Calu3 (cell line): Measurements from ENCODE around the gene EDDM13. TPM values are rescaled to one million over a fixed set of nuclear protein-coding genes. Genes with fewer than 3 reads are reported as not detected.

Experiments
- BruUV-seq: library from RNA; stranded (reverse); fragments of 400-500 nt; replicated peaks from 2 replicates; lab custom pipeline; 2021; lab: Mats Ljungman, UMichigan
- CTCF ChIA-PET: fragments of 300-600 bp; sonication (Branson Sonifier 250); formaldehyde crosslinking; loops from one replicate; lab custom pipeline; 2022; ENCODE audit warnings: antibody characterized with exemption; lab: Charles Lee
- DNase-seq: peaks from one replicate; pipeline ENCODE4 v3.0.0; 2022
- H3K27ac Mint-ChIP-seq: one replicate; pipeline ENCODE4 v1.8.0; 2022; ENCODE audit warnings: mixed read lengths; ENCODE audit not compliant: unreplicated experiment
- H3K27me3 Mint-ChIP-seq: one replicate; pipeline ENCODE4 v1.8.0; 2022; ENCODE audit warnings: mixed read lengths; ENCODE audit not compliant: unreplicated experiment
- H3K36me3 Mint-ChIP-seq: one replicate; pipeline ENCODE4 v1.8.0; 2022; ENCODE audit warnings: mild to moderate bottlenecking, moderate library complexity, mixed read lengths; ENCODE audit not compliant: insufficient read depth, unreplicated experiment
- H3K4me1 Mint-ChIP-seq: one replicate; pipeline ENCODE4 v1.8.0; 2022; ENCODE audit warnings: mild to moderate bottlenecking, low read depth, mixed read lengths; ENCODE audit not compliant: unreplicated experiment
- H3K4me3 Mint-ChIP-seq: one replicate; pipeline ENCODE4 v1.8.0; 2022; ENCODE audit warnings: mild to moderate bottlenecking, low read depth, moderate library complexity, mixed read lengths; ENCODE audit not compliant: unreplicated experiment
- H3K9me3 Mint-ChIP-seq: one replicate; pipeline ENCODE4 v1.8.0; 2022; ENCODE audit warnings: low read depth, mixed read lengths; ENCODE audit not compliant: unreplicated experiment
- intact Hi-C: fragments of 100-400 bp; cut with micrococcal nuclease; formaldehyde crosslinking; loops from one replicate; pipeline ENCODE4 v1.10.0; 2022; ENCODE audit not compliant: unreplicated experiment
- total RNA-seq: library from RNA; stranded (reverse); gene quantifications from 2 replicates; pipeline ENCODE4 v1.2.3, GENCODE V29; 2022
- TF ChIP-seq, protein P1 (sequence below): fragments of 200-600 bp; IDR thresholded peaks from one replicate; pipeline ENCODE4 v1.8.0; 2022; ENCODE audit warnings: antibody characterized with exemption; ENCODE audit not compliant: unreplicated experiment

The EDDM13 gene
- total RNA-seq, 1 experiment from 2014 or later = not detected

- no TSS peak for BruUV-seq
- Mint-ChIP-seq H3K36me3 (peaks cover 52% of the 10 kb centered on the region), H3K4me1 (peaks cover 14% of the 10 kb centered on the region), H3K9me3 (no peaks in the 10 kb centered on the region), H3K4me3 (peak within 1 kb of the TSS; percentile 95), H3K27ac (peak within 1 kb of the TSS; percentile 99), H3K27me3 (no peaks in the 10 kb centered on the region)
- CTCF ChIA-PET = interaction anchor here (0.6 to 1.6 kb wide), 12 partner anchors 19 to 941 kb away, joined by 3 to 13 read pairs (median 3); no protein-coding TSS in a partner anchor
- DNase-seq = peak; percentile 96
- TF ChIP-seq, protein P1, sequence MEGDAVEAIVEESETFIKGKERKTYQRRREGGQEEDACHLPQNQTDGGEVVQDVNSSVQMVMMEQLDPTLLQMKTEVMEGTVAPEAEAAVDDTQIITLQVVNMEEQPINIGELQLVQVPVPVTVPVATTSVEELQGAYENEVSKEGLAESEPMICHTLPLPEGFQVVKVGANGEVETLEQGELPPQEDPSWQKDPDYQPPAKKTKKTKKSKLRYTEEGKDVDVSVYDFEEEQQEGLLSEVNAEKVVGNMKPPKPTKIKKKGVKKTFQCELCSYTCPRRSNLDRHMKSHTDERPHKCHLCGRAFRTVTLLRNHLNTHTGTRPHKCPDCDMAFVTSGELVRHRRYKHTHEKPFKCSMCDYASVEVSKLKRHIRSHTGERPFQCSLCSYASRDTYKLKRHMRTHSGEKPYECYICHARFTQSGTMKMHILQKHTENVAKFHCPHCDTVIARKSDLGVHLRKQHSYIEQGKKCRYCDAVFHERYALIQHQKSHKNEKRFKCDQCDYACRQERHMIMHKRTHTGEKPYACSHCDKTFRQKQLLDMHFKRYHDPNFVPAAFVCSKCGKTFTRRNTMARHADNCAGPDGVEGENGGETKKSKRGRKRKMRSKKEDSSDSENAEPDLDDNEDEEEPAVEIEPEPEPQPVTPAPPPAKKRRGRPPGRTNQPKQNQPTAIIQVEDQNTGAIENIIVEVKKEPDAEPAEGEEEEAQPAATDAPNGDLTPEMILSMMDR = no peak
- intact Hi-C loops = loop anchor here (5.0 kb wide), 1 partner anchor 62 kb away; no protein-coding TSS in a partner anchor
Observed at GRCh38 chr19:56314381-56315076, 42.0 kb downstream of the EDDM13 start, which contains the start of gene ZSCAN5A. TSS of gene ZSCAN5A (minus strand) at chr19:56314839. CDS start at chr19:56225046, 89,793 bp downstream.

GRCh38 chr19:56315077-56315828 is 42.7 kb downstream of the EDDM13 start:
- intact Hi-C loops = no loop called here
- peaks cover 48% of the 10 kb centered on the region for H3K36me3 Mint-ChIP-seq
- H3K9me3 Mint-ChIP-seq = no peaks in the 10 kb centered on the region
- peak overlapping the region; percentile 95 for H3K4me3 Mint-ChIP-seq
- BruUV-seq = TSS peak; percentile 75
- TF ChIP-seq, protein P1 = no peak
- peak; percentile 96 for DNase-seq
- CTCF ChIA-PET = interaction anchor here (0.5 to 1.6 kb wide), 13 partner anchors 18 to 992 kb away, joined by 3 to 13 read pairs (median 4); partner anchors contain the start of gene ZNF784
- H3K27ac Mint-ChIP-seq = peak overlapping the region; percentile 99
- H3K27me3 Mint-ChIP-seq = no peaks in the 10 kb centered on the region
- peaks cover 14% of the 10 kb centered on the region for H3K4me1 Mint-ChIP-seq

DNA sequence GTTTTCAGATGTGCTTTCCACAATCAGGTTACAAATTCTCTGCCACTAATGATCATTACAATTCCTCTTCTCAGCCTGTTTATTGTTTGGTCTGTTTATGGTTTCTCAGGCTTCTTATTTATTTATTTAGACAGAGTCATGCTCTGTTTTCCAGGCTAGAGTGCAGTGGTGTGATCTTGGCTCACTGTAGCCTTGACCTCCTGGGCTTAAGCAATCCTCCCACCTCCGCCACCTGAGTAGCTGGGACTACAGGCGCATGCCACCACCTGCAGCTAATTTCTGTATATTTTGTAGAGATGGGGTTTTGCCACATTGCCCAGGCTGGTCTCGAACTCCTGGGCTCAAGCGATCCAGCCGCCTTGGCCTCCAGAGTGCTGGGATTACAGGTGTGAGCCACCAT is 44.2 kb downstream of the EDDM13 start:
- DNase-seq = no peak
- BruUV-seq = no TSS peak
- Mint-ChIP-seq H3K4me1 (peaks cover 14% of the 10 kb centered on the region), H3K4me3 (no peak overlapping the region), H3K27me3 (peaks cover 10% of the 10 kb centered on the region), H3K36me3 (peaks cover 48% of the 10 kb centered on the region), H3K27ac (no peak overlapping the region), H3K9me3 (no peaks in the 10 kb centered on the region)
- intact Hi-C loops = no loop called here
- TF ChIP-seq, protein P1 = no peak
- CTCF ChIA-PET = no interaction called here

DNA sequence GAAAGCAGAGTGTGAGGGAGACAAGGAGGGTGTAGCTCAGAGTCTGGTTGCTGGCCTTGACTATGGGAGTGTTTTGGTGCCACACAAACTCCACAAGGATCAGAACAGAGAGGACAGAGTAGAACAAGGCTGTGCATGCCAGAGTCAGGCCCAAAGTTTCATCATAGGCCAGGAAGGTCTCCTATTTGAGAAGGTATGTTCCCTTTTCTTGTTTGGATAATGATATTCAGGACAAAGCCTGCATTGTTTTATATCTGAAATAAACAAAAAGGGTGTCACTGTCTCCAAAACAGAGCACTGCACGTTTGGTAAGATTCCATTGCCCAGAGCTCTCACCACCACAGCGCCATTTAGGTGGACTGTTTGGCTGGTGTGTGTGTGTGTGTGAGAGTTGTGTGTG is 45.2 kb downstream of the EDDM13 start:
- no peak overlapping the region for H3K27ac Mint-ChIP-seq
- intact Hi-C loops = no loop called here
- no peak for DNase-seq
- peaks cover 41% of the 10 kb centered on the region for H3K36me3 Mint-ChIP-seq
- no peaks in the 10 kb centered on the region for H3K9me3 Mint-ChIP-seq
- CTCF ChIA-PET = no interaction called here
- TF ChIP-seq, protein P1 = no peak
- peaks cover 13% of the 10 kb centered on the region for H3K4me1 Mint-ChIP-seq
- H3K27me3 Mint-ChIP-seq = peaks cover 20% of the 10 kb centered on the region
- BruUV-seq = no TSS peak
- no peak overlapping the region for H3K4me3 Mint-ChIP-seq
